HTERT RPE-1 (cell line): ENCODE data around the gene KRTAP5-10.
"Not testable (repeated sequence)": the region's sequence is repeated elsewhere in the genome, so short reads cannot be mapped to it uniquely, and the experiment has no call there.

Experiments
- in situ Hi-C: fragments of 300-500 bp; cut with MboI; formaldehyde crosslinking; loops from 4 replicates; pipeline ENCODE4 v1.14.3; 2020; ENCODE audit warnings: low sequenced_read_pairs

KRTAP5-10 gene

DNA sequence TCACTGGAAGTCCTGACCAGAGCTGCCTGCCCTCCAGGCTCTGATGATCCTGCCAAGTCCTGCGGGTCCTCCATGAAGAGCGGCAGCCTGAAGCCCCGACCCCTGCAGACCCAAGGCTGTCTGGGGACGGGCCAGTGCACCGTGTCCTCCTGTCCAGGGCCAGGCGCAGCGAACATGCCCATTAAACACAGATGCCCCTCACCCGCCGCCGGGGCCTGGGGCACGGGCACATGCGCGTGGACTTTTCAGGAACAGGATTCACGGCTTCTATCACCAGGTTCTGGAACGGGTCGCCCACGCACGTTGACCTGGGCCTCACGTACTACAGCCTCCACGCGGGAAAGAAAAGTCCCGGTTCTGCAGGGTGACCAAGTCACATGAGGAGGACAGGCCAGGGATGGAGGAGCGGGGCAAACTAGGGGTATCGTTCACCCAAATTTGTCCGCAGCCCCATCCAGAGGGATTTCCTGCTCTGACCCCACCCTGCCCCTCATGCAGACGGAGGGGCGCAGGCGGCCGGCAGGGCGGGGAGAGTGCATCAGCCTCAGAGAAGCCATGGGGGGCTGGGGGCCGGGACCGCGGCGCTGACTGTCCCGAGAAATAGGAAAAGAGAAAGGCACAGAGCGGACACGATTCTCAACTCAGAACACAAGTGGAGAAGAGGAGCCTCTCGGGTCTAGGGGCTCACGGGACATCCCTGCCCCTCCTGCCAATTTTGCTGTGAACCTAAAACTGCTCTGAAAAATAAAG lies 5.9 kb downstream of the KRTAP5-10 start:
- in situ Hi-C loops: not testable (repeated sequence)

DNA sequence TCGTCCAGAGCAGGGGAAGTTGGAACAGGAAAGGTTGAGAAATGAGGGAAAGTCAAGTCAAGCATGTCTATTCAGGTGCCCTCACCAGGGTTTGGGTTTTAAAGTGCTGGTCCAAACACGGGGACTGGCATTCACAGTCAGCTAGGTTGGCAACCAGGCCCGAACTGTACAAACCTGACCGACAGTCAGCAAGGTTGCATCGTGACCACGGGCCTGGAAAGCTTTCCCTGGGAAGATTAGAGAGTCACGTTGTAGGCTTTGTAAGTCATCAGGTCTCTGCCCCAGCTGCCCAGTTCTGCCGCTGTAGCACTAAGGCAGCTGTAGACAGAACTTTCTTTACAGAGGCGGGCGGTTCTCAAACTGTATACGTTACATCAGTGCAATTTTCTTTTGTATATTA lies 7.4 kb downstream of the KRTAP5-10 start:
- in situ Hi-C loops: no loop called here

DNA sequence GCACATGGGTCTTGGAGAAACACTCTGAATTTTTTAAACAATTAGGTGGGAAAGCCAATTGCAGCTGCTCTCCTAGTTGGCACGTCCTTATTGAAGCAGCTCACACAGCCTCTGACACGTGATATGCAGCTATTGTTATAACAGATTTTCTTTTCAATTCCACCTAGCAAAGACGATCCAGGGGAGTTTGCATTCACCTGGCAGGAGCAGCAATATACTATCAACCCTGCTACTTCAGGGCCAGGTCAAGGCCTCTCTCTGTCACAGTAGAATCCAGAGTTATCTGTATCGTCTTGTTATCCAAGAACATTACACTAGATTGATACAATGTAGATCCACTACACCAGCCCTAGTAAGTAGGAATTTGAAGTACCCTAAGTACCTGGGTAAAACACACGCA lies 9.1 kb downstream of the KRTAP5-10 start:
- in situ Hi-C loops: no loop called here

DNA sequence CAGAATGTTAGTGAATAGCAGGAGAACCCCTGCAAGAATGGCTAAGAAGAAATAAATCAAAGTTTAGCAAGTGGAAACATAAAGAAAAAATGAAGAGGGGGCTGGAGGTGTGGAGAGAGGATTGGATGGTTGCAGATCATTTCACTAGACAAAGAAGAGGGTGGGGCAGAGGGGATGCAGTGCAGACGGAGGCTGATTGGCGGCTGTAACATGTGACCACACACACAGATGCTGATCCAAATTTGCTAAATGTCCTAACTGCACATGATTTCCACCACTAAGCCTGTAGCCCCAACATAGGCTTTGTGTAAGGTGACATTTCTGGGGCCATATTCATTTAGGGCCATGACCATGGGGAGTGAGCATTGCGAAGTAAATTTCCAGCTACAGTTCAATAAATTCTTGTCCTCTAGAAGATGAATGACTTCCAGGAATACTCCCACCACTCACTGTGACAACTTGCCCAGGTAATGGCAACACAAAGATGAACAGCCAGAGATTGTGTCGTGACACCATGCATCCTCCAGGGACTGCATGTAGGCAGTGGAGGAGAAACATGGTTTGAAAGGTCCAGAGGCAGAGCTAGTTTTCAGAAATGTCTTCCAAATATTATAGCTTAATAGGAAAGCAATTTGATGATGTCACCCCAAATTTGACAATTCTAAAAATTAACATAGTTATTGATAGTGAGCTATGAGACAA lies 10.5 kb downstream of the KRTAP5-10 start:
- in situ Hi-C loops: no loop called here

DNA sequence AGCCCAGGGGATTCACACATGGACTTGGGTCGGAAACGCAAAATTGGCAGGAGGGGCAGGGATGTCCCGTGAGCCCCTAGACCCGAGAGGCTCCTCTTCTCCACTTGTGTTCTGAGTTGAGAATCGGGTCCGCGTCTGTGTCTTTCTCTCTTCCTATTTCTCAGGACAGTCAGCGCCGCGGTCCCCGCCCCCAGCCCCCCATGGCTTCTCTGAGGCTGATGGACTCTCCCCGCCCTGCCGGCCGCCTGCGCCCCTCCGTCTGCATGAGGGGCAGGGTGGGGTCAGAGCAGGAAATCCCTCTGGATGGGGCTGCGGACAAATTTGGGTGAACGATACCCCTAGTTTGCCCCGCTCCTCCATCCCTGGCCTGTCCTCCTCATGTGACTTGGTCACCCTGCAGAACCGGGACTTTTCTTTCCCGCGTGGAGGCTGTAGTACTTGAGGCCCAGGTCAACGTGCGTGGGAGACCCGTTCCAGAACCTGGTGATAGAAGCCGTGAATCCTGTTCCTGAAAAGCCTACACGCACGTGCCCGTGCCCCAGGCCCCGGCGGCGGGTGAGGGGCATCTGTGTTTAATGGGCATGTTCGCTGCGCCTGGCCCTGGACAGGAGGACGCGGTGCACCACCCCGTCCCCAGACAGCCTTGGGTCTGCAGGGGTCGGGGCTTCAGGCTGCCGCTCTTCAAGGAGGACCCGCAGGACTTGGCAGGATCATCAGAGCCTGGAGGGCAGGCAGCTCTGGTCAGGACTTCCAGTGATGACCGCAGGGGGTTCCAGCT lies 11.5 kb downstream of the KRTAP5-10 start:
- in situ Hi-C loops: not testable (repeated sequence)

DNA sequence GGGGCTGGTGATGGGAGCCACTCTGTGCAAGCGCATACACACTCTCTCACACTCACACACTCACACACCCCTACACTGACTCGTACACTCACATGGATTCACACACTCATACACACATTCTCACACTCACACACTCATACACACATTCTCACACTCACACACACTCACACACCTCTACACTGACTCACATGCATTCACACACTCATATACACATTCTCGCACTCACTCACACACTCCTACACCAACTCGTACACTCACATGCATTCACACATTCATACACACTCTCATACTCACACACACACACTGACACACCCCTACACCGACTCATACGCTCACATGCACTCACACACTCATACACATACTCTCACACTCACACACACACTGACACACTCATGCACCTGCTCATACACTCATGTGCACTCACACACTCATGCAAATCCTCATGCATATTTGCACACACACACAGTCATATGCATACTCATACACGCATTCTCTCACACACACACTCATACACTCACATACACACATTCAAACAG lies 12.2 kb downstream of the KRTAP5-10 start:
- in situ Hi-C loops: no loop called here

DNA sequence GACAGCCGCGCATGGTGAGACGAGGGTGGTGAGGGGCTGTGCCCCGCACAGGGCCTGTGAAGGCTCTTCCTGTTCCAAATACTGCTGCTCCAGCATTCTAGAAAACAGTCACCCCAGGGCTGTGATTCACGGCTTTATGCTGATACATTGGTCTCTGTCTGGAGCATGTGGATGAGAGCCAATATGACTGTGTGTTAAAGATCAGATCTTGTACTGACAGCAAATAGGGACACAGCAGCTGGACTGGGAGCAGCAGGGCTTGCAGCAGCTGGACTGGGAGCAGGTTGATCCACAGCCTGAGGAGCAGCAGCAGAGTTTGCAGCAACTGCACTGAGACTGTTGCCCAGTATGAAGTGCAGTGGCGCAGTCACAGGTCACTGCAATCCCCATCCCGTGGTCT lies 14.2 kb downstream of the KRTAP5-10 start:
- in situ Hi-C loops: not testable (repeated sequence)

DNA sequence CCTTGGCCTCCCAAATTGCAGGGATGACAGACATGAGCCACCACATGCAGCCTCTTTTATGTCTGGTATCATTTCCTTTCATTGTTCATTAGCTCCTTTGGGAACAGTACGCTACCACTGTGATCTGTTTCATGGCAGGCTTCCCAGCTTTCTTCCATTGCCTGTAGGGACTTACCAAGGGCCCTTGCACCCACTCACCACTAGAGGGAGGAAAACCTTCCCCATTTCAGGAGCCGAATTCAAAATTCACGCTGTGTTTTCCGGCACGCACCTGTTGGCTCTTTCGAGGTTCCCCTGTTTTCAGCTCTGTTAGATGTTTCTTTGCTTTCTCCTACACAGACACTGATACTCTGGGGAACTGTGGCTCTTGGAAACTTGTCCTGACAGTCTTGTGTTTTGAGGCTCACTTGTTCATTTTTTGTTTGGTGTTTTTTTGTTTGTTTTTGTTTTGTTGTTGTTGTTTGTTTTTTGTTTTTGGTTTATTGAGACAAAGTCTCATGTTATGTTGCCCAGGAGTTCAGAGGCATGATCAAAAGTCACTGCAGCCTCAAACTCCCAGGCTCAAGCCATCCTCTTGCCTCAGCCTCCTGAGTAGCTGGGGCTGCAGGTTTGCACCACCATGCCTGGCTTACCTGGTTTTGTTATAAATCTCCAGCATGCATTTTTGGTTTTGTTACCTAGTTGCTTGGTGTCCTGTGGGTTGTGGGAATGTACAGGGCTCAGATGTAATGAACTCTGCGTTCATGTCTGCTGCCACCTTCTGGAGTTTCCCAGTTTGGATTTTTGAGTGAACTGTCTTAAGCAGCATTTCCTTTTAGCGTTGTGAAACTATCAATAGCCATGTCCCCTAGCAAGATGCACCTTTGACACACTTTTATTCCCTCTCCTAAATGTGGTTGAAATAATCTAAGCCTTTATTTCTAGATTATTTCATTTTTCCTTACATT lies 15.0 kb downstream of the KRTAP5-10 start:
- in situ Hi-C loops: no loop called here

DNA sequence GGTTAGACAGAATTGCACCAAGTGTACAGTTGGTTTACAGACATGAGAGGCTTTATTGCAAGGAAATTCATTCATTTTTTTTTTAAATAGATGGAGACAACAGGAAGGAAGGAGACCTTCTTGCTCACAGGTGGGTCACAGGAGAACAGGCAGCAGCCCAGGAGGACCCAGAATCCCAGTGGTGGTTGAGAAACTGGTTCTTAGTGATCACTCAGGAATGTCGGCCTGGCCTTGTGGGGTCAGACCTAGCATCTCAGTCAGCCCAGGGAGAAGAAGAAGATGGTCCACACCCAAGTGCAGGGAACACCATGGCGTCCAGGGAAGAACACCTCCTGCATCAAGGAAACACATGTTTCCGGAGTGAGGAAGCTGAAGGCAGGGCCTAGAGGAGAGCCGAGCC lies 16.5 kb downstream of the KRTAP5-10 start:
- in situ Hi-C loops: no loop called here

DNA sequence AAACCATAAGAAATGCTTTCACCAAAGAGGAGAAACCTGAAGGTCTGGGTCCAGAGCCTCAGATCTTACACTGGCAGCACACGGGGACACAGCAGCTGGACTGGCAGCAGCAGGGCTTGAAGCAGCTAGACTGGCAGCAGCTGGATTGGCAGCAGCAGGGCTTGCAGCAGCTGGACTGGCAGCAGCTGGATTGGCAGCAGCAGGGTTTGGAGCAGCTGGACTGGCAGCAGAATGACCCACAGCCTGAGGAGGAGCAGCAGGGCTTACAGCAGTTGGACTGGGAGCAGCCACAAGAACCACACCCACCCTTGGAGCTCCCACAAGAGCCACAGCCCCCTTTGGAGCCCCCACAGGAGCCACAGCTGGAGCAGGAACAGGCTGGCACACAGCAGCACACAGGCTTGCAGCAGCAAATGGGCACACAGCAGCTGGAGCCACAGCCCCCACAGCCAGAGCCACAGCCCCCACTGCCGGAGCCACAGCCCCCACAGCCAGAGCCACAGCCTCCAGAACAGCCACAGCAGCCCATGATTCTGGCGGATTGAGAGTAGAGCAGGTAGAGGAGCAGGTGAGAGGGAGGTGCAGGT lies 17.0 kb downstream of the KRTAP5-10 start, which contains the start of gene KRTAP5-11:
TSS of gene KRTAP5-11 (minus strand) at position 567 of the 587 bp plus-strand sequence. CDS start at position 529, 38 bp downstream.
- in situ Hi-C loops: no loop called here

DNA sequence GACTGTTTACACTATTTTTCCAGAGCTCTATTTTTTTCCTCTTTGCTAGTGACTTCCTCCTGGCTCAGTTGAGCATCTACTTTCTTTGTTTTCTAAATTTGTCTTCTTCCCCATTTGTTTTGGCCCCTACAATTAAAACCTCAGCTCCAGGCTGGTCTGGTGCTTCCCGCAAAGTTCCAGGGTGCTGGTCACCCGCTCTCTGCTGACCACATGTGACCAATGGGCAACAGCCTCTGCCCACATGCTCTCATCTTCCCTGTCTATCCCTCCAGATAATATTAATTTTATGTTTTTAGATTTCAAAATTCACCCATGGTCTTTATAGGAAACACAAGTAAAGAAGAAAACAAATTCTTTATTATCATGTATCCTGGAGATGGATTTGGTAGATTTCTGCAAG lies 17.6 kb downstream of the KRTAP5-10 start:
- in situ Hi-C loops: not testable (repeated sequence)

DNA sequence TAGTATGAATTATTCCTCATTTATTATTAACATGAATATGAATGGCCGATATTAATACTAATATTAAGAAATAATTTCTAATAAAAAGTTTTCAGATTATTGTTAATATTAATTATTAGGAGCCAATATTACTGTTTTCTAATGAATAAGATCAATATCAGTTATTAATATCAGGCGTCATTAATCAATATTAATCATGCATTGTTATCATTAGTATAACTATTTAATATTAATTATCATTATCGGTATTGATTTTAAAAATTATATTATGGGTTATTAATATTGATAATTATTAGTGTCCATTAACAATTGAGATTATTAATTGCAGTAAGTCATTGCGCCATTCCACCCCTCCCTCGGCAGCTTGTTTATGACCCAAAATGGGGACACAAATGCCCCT lies 20.3 kb downstream of the KRTAP5-10 start:
- in situ Hi-C loops: not testable (repeated sequence)

DNA sequence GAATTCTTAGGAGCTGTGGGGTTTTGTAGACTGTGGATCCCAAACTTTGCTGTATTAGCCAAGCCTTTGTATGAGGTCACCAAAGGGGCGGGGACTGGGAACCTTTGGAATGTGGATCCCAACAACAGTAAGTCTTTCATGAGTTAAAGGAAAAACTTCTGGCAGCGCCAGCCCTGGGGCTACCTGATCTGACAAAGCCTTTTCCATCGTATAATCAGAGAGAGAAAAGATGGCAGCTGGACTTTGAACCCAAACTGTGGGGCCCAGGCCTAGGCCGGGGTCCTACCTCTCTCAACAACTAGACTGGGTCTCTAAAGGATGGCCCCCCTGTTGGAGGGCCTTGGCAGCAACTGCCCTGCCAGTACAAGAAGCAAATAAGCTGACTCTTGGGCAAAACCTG lies 23.0 kb downstream of the KRTAP5-10 start:
- in situ Hi-C loops: not testable (repeated sequence)

DNA sequence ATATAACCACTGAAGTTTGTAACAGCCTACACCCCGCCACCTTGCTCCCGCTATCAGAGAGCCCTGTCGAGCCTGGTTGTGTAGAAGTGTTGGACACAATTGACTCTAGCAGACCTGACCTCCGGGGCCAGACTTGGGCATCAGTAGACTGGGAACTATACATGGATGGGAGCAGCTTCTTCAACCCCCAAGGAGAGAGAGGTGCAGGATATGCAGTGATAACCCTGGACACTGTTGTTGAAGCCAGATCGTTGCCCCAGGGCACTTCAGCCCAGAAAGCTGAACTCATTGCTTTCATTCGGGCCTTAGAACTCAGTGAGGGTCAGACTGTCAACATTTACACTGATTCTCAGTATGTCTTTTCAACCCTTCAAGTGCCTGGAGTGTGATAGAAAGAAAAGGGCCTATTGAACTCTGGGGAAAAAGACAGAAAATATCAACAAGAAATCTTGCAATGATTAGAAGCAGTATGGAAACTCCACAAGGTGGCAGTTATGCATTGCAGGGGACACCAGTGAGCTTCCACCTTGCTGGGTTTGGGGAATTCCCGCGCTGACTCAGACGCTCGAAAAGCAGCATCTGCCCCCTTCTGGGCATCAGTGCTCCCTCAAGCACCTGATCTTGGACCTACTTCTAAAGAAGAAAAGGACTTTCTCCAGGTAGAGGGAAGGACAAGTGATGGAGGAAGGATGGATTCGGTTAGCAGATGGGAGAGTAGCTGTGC lies 23.6 kb downstream of the KRTAP5-10 start:
- in situ Hi-C loops: not testable (repeated sequence)

DNA sequence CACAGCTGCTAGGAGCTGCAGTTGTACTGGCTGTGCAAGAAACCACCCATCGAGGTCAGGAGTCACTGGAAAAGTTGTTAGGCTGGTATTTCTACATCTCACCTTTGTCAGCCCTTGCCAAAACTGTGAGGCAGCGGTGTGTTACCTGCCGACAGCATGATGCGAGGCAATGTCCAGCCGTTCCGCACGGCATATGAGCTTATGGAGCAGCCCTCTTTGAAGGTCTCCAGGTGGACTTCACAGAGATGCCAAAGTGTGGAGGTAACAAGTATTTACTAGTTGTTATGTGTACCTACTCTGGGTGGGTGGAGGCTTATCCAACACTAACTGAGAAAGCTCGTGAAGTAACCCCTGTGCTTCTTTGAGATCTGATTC lies 24.2 kb downstream of the KRTAP5-10 start:
- in situ Hi-C loops: not testable (repeated sequence)

DNA sequence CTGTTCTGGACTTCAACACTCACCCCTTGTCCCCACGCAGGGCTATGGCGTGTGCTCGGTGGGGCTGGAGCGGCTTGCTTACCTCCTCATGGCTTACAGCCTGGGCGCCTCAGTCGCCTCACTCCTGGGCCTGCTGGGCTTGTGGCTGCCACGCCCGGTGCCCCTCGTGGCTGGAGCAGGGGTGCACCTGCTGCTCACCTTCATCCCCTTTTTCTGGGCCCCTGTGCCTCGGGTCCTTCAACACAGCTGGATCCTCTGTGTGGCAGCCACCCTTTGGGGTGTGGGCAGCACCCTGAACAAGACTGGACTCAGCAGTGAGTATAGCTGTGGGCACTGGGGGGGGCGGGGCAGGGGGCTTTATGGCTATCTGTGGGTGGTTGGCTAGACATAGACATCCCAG lies 37.9 kb downstream of the KRTAP5-10 start:
- in situ Hi-C loops: not testable (repeated sequence)

DNA sequence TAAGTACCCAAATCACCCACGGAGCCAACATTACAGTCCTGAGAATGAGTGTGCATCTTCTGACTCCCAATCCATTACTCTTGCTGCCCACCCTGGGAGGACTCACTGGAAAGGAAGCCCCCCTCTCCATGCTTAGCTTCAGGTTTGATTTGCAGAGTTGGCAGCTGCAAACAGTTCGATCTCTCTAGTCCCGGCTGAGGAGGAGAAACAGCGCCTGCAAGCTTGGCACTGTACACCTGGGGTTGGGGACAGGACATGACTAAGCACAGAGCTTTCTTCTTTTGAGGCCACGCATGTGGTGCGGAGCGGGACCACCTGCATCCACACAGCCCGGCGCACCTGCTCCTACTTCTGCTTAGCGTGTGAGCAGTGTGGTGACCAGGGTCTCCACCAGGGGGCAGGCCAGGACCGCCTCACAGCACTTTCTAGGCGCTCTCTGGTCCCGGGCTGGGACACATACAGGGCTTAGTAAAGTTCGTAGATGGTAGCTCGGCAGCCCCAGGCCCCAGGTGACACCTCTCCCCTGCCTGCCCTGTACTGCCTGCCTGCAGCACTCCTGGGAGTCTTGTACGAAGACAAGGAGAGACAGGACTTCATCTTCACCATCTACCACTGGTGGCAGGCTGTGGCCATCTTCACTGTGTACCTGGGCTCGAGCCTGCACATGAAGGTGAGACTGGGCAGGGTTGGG lies 39.6 kb downstream of the KRTAP5-10 start:
- in situ Hi-C loops: not testable (repeated sequence)

DNA sequence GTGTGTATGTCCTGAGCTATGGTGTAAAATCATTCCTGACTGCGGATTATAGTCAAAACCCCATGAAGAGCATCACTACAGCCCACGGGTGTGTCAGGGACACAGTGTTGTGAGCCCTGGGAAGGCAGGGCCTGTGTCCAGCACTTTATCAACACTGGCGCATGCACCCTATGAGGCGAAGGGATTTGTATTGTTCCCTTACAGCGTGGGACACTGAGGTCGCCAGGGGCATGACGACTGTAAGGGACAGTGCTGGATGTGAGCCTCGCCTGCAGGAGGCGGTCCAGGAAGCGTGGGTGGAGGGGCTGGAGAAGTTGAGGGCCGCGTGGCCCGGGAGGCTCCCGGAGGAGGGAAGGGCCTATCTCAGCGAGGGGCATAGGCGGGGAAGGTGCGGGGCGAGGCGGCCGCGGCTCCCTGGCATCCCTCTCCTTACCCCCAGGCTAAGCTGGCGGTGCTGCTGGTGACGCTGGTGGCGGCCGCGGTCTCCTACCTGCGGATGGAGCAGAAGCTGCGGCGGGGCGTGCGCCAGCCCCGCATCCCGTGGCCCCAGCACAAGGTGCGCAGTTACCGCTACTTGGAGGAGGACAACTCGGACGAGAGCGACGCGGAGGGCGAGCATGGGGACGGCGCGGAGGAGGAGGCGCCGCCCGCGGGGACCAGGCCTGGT lies 41.6 kb downstream of the KRTAP5-10 start:
- in situ Hi-C loops: not testable (repeated sequence)
